PC-3 (cell line): ENCODE measurements around the gene BBS12. TPM values are rescaled to one million over a fixed set of nuclear protein-coding genes. Genes with fewer than 3 reads are reported as not detected.

Experiments
- ATAC-seq: fragments of 200-7000 bp; cut with Tn5 transposase; 2 replicates; pipeline ENCODE4 v1.9.1; 2020; ENCODE audit warnings: mild to moderate bottlenecking, moderate library complexity
- BruUV-seq: library from RNA; stranded (reverse); fragments of 400-500 nt; replicated peaks from 2 replicates; lab custom pipeline; 2021; lab: Mats Ljungman, UMichigan
- CTCF ChIA-PET: fragments of 300-600 bp; sonication (Branson Sonifier 250); formaldehyde crosslinking; loops from one replicate; lab custom pipeline; 2022; ENCODE audit warnings: antibody characterized with exemption; lab: Charles Lee
- POLR2A ChIA-PET: fragments of 300-600 bp; sonication (Branson Sonifier 250); formaldehyde crosslinking; loops from one replicate; lab custom pipeline; 2022; ENCODE audit warnings: antibody characterized with exemption; ENCODE audit not compliant: unreplicated experiment; lab: Charles Lee
- DNase-seq: peaks from one replicate; pipeline ENCODE4 v3.0.0-alpha.2; 2015
- H2AFZ ChIP-seq: fragments of 300-600 bp; sonication (generic); 2 replicates; pipeline ENCODE4 v1.6.0; 2016; ENCODE audit warnings: antibody characterized with exemption, low read length
- H3F3A ChIP-seq: fragments of 300-600 bp; sonication (generic); one replicate; pipeline ENCODE4 v1.6.0; 2017; ENCODE audit warnings: antibody characterized with exemption, low read length, control low read depth, mild to moderate bottlenecking; ENCODE audit not compliant: unreplicated experiment
- H3K27ac ChIP-seq: fragments of 300-600 bp; sonication (generic); 2 replicates; pipeline ENCODE4 v1.5.1; 2016; ENCODE audit warnings: mild to moderate bottlenecking, low read length
- H3K27me3 ChIP-seq: fragments of 300-600 bp; sonication (generic); 2 replicates; pipeline ENCODE4 v1.6.1; 2016; ENCODE audit warnings: low read length, mixed read lengths
- H3K36me3 ChIP-seq: fragments of 300-600 bp; sonication (generic); 2 replicates; pipeline ENCODE4 v1.6.1; 2016; ENCODE audit warnings: low read depth, mixed run types, low read length, mixed read lengths
- H3K4me1 ChIP-seq: fragments of 300-600 bp; sonication (generic); 2 replicates; pipeline ENCODE4 v1.5.1; 2016; ENCODE audit warnings: low read length; ENCODE audit not compliant: insufficient read depth
- H3K4me2 ChIP-seq: fragments of 300-600 bp; sonication (generic); 2 replicates; pipeline ENCODE4 v1.6.0; 2016; ENCODE audit warnings: low read length
- H3K4me3 ChIP-seq: fragments of 300-600 bp; sonication (generic); 2 replicates; pipeline ENCODE4 v1.5.1; 2016; ENCODE audit warnings: mild to moderate bottlenecking, low read length, mixed read lengths
- H3K79me2 ChIP-seq: fragments of 300-600 bp; sonication (generic); 2 replicates; pipeline ENCODE4 v1.6.1; 2017; ENCODE audit warnings: low read length, mixed read lengths
- H3K9ac ChIP-seq: fragments of 300-600 bp; sonication (generic); 2 replicates; pipeline ENCODE4 v1.6.0; 2016; ENCODE audit warnings: mild to moderate bottlenecking, low read length
- H3K9me2 ChIP-seq: fragments of 300-600 bp; sonication (generic); replicated peaks from 2 replicates; pipeline ENCODE4 v1.6.1; 2016; ENCODE audit warnings: mixed run types, low read length, mixed read lengths
- H3K9me3 ChIP-seq: fragments of 300-600 bp; sonication (generic); 2 replicates; pipeline ENCODE4 v1.6.1; 2016; ENCODE audit warnings: low read length, mixed read lengths
- H4K20me1 ChIP-seq: fragments of 300-600 bp; sonication (generic); 2 replicates; pipeline ENCODE4 v1.6.1; 2016; ENCODE audit warnings: low read length, mixed read lengths
- EZH2 ChIP-seq: fragments of 300-600 bp; sonication (generic); IDR thresholded peaks from one replicate; pipeline ENCODE4 v1.6.1; 2017; ENCODE audit warnings: antibody characterized with exemption, mild to moderate bottlenecking, low read length; ENCODE audit not compliant: unreplicated experiment
- EZH2phosphoT487 ChIP-seq: fragments of 300-600 bp; sonication (generic); IDR thresholded peaks from 2 replicates; pipeline ENCODE4 v1.6.1; 2018; ENCODE audit warnings: mild to moderate bottlenecking, antibody characterized with exemption, low read length, borderline replicate concordance
- intact Hi-C: fragments of 100-400 bp; cut with micrococcal nuclease; formaldehyde crosslinking; loops from 2 replicates; pipeline ENCODE4 v1.9.0; 2023
- total RNA-seq: library from RNA; depleted of rRNA; stranded (reverse); fragments of >200 nt; gene quantifications from 2 replicates; pipeline ENCODE4 v1.2.3, GENCODE V29; 2014
- TF ChIP-seq, protein P1 (sequence below): fragments of 300-600 bp; sonication (generic); conservative IDR thresholded peaks from 2 replicates; pipeline ENCODE4 v1.5.1; 2017; ENCODE audit warnings: antibody characterized with exemption, low read depth, mild to moderate bottlenecking, low read length

Gene BBS12
- total RNA-seq, 1 experiment from 2014 or later: 1.7 TPM

DNA sequence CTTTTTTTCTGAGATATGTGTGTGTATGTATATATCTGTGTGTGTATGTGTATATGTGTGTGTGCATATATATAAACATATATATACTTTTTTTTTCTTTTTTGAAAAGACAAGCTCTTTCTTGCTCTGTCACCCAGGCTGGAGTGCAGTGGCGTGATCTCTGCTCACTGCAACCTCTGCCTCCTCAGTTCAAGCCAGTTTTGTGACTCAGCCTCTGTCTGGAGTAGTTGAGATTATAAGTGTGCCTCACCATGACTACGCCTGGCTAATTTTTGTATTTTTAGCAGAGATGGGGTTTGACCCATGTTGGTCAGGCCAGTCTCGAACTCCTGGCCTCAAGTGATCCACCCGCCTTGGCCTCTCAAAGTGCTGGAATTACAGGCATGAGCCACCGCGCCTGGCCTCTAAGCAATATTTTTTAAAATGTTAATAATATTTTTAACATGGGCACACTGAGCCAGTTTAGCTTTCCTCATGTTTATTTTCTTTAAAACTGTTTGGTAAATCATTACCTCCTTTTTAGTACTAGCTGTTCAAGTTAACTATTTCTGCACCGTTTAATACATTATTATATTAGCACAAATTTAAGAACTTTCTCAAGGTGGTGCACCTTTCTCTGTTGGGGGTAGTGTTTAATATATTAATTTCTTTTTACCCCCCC, 33.3 kb downstream of the BBS12 start:
- Histone ChIP-seq H3K4me1 (peaks cover 16% of the 10 kb centered on the region), H3K27ac (no peak overlapping the region), H4K20me1 (no peaks in the 10 kb centered on the region), H3K79me2 (no peaks in the 10 kb centered on the region), H3K27me3 (no peaks in the 10 kb centered on the region), H3K4me3 (no peak overlapping the region), H3K4me2 (no peak overlapping the region), H3K9ac (no peak overlapping the region), H3K9me3 (no peaks in the 10 kb centered on the region), H2AFZ (no peak overlapping the region), H3K9me2 (no peaks in the 10 kb centered on the region), H3F3A (no peaks in the 10 kb centered on the region), H3K36me3 (no peaks in the 10 kb centered on the region)
- ChIA-PET CTCF (no interaction called here), POLR2A (interaction anchor here (0.6 to 0.7 kb wide), 2 partner anchors 35 to 108 kb away, joined by 4 to 16 read pairs; no protein-coding TSS in a partner anchor)
- peak; percentile 60 for ATAC-seq
- no TSS peak for BruUV-seq
- TF ChIP-seq EZH2: no peak
- no peak for TF ChIP-seq EZH2phosphoT487
- intact Hi-C loops: loop anchor here (2.0 kb wide), 1 partner anchor 17 kb away; no protein-coding TSS in a partner anchor
- DNase-seq: peak; percentile 58

DNA sequence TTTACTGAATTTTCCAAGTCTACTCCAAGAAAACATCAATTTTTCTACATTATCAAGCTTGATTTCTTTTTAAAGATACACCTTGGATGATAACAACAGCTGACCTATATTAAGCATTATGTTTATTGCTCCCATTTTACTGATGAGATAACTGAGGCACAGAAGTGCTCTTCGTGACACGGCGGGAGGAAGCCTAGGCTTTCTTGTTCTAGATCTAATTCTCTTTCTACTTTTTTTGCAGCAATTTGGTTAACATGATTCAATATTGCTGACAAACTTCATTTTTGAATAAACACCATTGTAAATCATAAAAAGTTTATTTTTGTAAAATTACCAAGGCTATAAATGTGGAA, 33.8 kb downstream of the BBS12 start:
- Histone ChIP-seq H3K27me3 (no peaks in the 10 kb centered on the region), H3K9me2 (no peaks in the 10 kb centered on the region), H3K9ac (no peak overlapping the region), H3F3A (no peaks in the 10 kb centered on the region), H3K4me2 (no peak overlapping the region), H3K4me3 (no peak overlapping the region), H2AFZ (no peak overlapping the region), H3K9me3 (no peaks in the 10 kb centered on the region), H4K20me1 (no peaks in the 10 kb centered on the region), H3K79me2 (no peaks in the 10 kb centered on the region), H3K27ac (no peak overlapping the region), H3K36me3 (no peaks in the 10 kb centered on the region), H3K4me1 (peaks cover 16% of the 10 kb centered on the region)
- intact Hi-C loops: no loop called here
- ATAC-seq (no peak), DNase-seq (no peak)
- ChIA-PET POLR2A (no interaction called here), CTCF (no interaction called here)
- no TSS peak for BruUV-seq
- TF ChIP-seq EZH2 (no peak), EZH2phosphoT487 (no peak)
- TF ChIP-seq, protein P1, sequence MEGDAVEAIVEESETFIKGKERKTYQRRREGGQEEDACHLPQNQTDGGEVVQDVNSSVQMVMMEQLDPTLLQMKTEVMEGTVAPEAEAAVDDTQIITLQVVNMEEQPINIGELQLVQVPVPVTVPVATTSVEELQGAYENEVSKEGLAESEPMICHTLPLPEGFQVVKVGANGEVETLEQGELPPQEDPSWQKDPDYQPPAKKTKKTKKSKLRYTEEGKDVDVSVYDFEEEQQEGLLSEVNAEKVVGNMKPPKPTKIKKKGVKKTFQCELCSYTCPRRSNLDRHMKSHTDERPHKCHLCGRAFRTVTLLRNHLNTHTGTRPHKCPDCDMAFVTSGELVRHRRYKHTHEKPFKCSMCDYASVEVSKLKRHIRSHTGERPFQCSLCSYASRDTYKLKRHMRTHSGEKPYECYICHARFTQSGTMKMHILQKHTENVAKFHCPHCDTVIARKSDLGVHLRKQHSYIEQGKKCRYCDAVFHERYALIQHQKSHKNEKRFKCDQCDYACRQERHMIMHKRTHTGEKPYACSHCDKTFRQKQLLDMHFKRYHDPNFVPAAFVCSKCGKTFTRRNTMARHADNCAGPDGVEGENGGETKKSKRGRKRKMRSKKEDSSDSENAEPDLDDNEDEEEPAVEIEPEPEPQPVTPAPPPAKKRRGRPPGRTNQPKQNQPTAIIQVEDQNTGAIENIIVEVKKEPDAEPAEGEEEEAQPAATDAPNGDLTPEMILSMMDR: no peak

DNA sequence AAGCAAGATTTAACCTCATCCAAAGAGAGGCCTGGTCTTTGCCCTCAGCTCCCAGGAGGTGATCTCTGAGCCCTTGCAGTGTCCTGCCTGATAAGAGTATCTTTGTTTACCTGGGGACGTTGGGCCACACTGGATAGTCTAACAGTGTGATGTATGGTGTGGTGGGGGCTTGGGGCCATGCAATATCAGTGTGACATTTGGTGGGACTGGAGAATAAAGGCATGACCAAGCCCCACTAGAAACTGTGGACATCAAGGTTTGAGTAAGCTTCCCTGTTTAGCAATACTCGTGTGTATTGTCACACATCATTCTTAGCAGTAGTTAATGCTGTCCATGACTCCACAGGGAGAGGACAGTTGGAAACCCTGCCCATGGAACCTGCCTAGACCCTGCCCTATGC, 34.4 kb downstream of the BBS12 start:
- H2AFZ ChIP-seq: no peak overlapping the region
- H3K4me1 ChIP-seq: peaks cover 16% of the 10 kb centered on the region
- DNase-seq (no peak), ATAC-seq (no peak)
- ChIA-PET POLR2A (no interaction called here), CTCF (no interaction called here)
- H3K9me2 ChIP-seq: no peaks in the 10 kb centered on the region
- H3K79me2 ChIP-seq: no peaks in the 10 kb centered on the region
- no peaks in the 10 kb centered on the region for H3K36me3 ChIP-seq
- no peaks in the 10 kb centered on the region for H3K9me3 ChIP-seq
- no peaks in the 10 kb centered on the region for H3K27me3 ChIP-seq
- intact Hi-C loops: no loop called here
- no peak overlapping the region for H3K4me3 ChIP-seq
- H3K9ac ChIP-seq: no peak overlapping the region
- no TSS peak for BruUV-seq
- no peak overlapping the region for H3K4me2 ChIP-seq
- no peaks in the 10 kb centered on the region for H4K20me1 ChIP-seq
- H3K27ac ChIP-seq: no peak overlapping the region
- H3F3A ChIP-seq: no peaks in the 10 kb centered on the region
- TF ChIP-seq EZH2phosphoT487 (no peak), EZH2 (no peak)
- TF ChIP-seq, protein P1: no peak
